Measurements from ENCODE around the gene G3BP2. TPM values are rescaled to one million over a fixed set of nuclear protein-coding genes. Genes with fewer than 3 reads are reported as not detected.

G3BP2 gene
- total and polyA plus RNA-seq, 8 donors: 7.8 to 51.0 (median 35.5) TPM

- intact Hi-C loops (cut with DNase I): no loop called here
- Histone ChIP-seq H3K27ac (no peak overlapping the region), H3K4me1 (peaks cover 0 to 4% (median 0%) of the 10 kb centered on the region in 3 donors), H3K9me3 (no peaks in the 10 kb centered on the region), H3K4me3 (no peak overlapping the region), H3K27me3 (no peaks in the 10 kb centered on the region), H3K36me3 (no peaks in the 10 kb centered on the region)
- FAIRE-seq (no peak), DNase-seq (no peak), ATAC-seq (no peak)
- TF ChIP-seq, protein P1, sequence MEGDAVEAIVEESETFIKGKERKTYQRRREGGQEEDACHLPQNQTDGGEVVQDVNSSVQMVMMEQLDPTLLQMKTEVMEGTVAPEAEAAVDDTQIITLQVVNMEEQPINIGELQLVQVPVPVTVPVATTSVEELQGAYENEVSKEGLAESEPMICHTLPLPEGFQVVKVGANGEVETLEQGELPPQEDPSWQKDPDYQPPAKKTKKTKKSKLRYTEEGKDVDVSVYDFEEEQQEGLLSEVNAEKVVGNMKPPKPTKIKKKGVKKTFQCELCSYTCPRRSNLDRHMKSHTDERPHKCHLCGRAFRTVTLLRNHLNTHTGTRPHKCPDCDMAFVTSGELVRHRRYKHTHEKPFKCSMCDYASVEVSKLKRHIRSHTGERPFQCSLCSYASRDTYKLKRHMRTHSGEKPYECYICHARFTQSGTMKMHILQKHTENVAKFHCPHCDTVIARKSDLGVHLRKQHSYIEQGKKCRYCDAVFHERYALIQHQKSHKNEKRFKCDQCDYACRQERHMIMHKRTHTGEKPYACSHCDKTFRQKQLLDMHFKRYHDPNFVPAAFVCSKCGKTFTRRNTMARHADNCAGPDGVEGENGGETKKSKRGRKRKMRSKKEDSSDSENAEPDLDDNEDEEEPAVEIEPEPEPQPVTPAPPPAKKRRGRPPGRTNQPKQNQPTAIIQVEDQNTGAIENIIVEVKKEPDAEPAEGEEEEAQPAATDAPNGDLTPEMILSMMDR (IDR thresholded peaks at IDR 0.05): no peak
- 70 to 80% methylated on average over 1 of the region's 1 CpG for WGBS, 2 donors
Measured at GRCh38 chr4:75593393-75593792, 79.8 kb downstream of the G3BP2 start.

Other genes with a start within 250 kb of the G3BP2 start
- 10 to 100 TPM in 5 of 6 donors, 1 to 10 TPM in 1; 9.1 to 21.6 (median 16.3) TPM for gene RCHY1, start 159.0 kb downstream of the G3BP2 start, total RNA-seq
- 10 to 100 TPM in 1 of 2 donors, 1 to 10 TPM in 1; 6.9 to 14.6 TPM for gene RCHY1, start 159.0 kb downstream of the G3BP2 start, polyA plus RNA-seq
- 10 to 100 TPM in 3 of 6 donors, 1 to 10 TPM in 3; 7.8 to 11.5 (median 9.3) TPM for gene THAP6, start 158.9 kb downstream of the G3BP2 start, total RNA-seq
- gene THAP6, start 158.9 kb downstream of the G3BP2 start, polyA plus RNA-seq: 1 to 10 TPM; 3.6 to 5.2 TPM
- gene ODAPH, start 117.3 kb downstream of the G3BP2 start, total RNA-seq: not detected
- gene ODAPH, start 117.3 kb downstream of the G3BP2 start, polyA plus RNA-seq: not detected
- 1 to 10 TPM in 1 of 6 donors, under 1 TPM in 5; 0.47 to 1.0 (median 0.70) TPM for gene CDKL2, start 42.9 kb downstream of the G3BP2 start, total RNA-seq
- under 1 TPM; 0.15 to 0.23 TPM for gene CDKL2, start 42.9 kb downstream of the G3BP2 start, polyA plus RNA-seq
- gene USO1, start 51.2 kb upstream of the G3BP2 start, total RNA-seq: 10 to 100 TPM; 40.1 to 58.2 (median 55.6) TPM
- gene USO1, start 51.2 kb upstream of the G3BP2 start, polyA plus RNA-seq: 10 to 100 TPM; 31.2 to 40.2 TPM
- not detected for gene PPEF2, start 229.0 kb upstream of the G3BP2 start, total RNA-seq
- not detected for gene PPEF2, start 229.0 kb upstream of the G3BP2 start, polyA plus RNA-seq